SK-N-SH (cell line): Measurements from ENCODE around the gene NEUROD6. TPM values are rescaled to one million over a fixed set of nuclear protein-coding genes. Genes with fewer than 3 reads are reported as not detected.

Experiments used
- CTCF ChIA-PET: fragments of 300-600, 350-600 bp; formaldehyde crosslinking; extraction: SDS; loops from one replicate; lab custom pipeline; 2021; lab: Yijun Ruan, JAX
- POLR2A ChIA-PET: fragments of 350-600 bp; sonication (Branson Sonifier 250); formaldehyde crosslinking; extraction: SDS; loops from one replicate; lab custom pipeline; 2020; ENCODE audit warnings: antibody characterized with exemption, inconsistent platforms; lab: Yijun Ruan, JAX
- DNase-seq: peaks from one replicate; pipeline ENCODE4 v3.0.0; 2012
- H2AFZ ChIP-seq: fragments of 200-600 bp; sonication (generic); 2 replicates; pipeline ENCODE4 v1.8.1; 2016; ENCODE audit warnings: antibody characterized with exemption, mild to moderate bottlenecking, low read depth
- H3F3A ChIP-seq: fragments of 200-600 bp; sonication (generic); replicated peaks from 2 replicates; pipeline ENCODE3; 2016; ENCODE audit warnings: antibody characterized with exemption, mild to moderate bottlenecking; ENCODE audit not compliant: insufficient read depth
- H3K27ac ChIP-seq, 2 experiments: fragments of 200-500 bp in 1 of 2; fragments of 200-600 bp in 1 of 2; sonication (Bioruptor generic) in 1 of 2; sonication (generic), shearing (Covaris generic) in 1 of 2; 2 replicates each; pipeline versions ENCODE4 v1.5.1 to v1.6.1; 2014 to 2016; ENCODE audit warnings: low read depth in 2 of 2, inconsistent platforms in 1 of 2, low read length in 1 of 2, mild to moderate bottlenecking in 1 of 2, mixed read lengths in 1 of 2
- H3K27me3 ChIP-seq: fragments of 200-600 bp; sonication (generic), shearing (Covaris generic); 2 replicates; pipeline ENCODE4 v1.6.1; 2016; ENCODE audit warnings: mixed run types; ENCODE audit not compliant: insufficient read depth
- H3K36me3 ChIP-seq, 2 experiments: fragments of 200-500 bp in 1 of 2; fragments of 200-600 bp in 1 of 2; sonication (Bioruptor generic) in 1 of 2; sonication (generic) in 1 of 2; replicated peaks in 1 of 2; 2 replicates each; pipeline versions ENCODE3 to v1.5.1; 2014 to 2016; ENCODE audit warnings: low read length in 1 of 2, mild to moderate bottlenecking in 1 of 2; ENCODE audit not compliant: insufficient read depth in 2 of 2, control insufficient read depth in 1 of 2
- H3K4me1 ChIP-seq, 2 experiments: fragments of 200-500 bp in 1 of 2; fragments of 200-600 bp in 1 of 2; sonication (Bioruptor generic) in 1 of 2; sonication (generic), shearing (Covaris generic) in 1 of 2; 2 replicates each; pipeline versions ENCODE4 v1.5.1 to v1.6.1; 2014 to 2016; ENCODE audit warnings: low read depth in 1 of 2, low read length in 1 of 2, mixed run types in 1 of 2; ENCODE audit not compliant: insufficient read depth in 2 of 2, control insufficient read depth in 1 of 2
- H3K4me2 ChIP-seq: fragments of 200-600 bp; sonication (generic), shearing (Covaris generic); 2 replicates; pipeline ENCODE4 v1.6.1; 2017; ENCODE audit warnings: mixed run types
- H3K4me3 ChIP-seq, 2 experiments: fragments of 200-500 bp in 1 of 2; fragments of 200-600 bp in 1 of 2; sonication (Bioruptor generic) in 1 of 2; sonication (generic), shearing (Covaris generic) in 1 of 2; 2 replicates each; pipeline versions ENCODE4 v1.5.1 to v1.8.1; 2014 to 2016; ENCODE audit warnings: low read depth in 2 of 2, inconsistent platforms in 1 of 2, low read length in 1 of 2, mild to moderate bottlenecking in 1 of 2, mixed read lengths in 1 of 2, moderate library complexity in 1 of 2
- H3K79me2 ChIP-seq: fragments of 200-600 bp; sonication (generic); 2 replicates; pipeline ENCODE4 v1.8.1; 2017; ENCODE audit warnings: mild to moderate bottlenecking; ENCODE audit not compliant: insufficient read depth
- H3K9ac ChIP-seq: fragments of 200-600 bp; sonication (generic); 2 replicates; pipeline ENCODE4 v1.6.1; 2017; ENCODE audit warnings: mixed run types
- H3K9me2 ChIP-seq: fragments of 200-600 bp; sonication (generic); 2 replicates; pipeline ENCODE4 v1.6.1; 2017; ENCODE audit warnings: mixed run types
- H3K9me3 ChIP-seq: fragments of 200-600 bp; sonication (generic); 2 replicates; pipeline ENCODE4 v1.6.1; 2017; ENCODE audit warnings: mixed run types, mild to moderate bottlenecking, moderate library complexity
- H4K20me1 ChIP-seq: fragments of 200-600 bp; sonication (generic); 2 replicates; pipeline ENCODE4 v1.6.1; 2017; ENCODE audit warnings: mild to moderate bottlenecking, mixed run types; ENCODE audit not compliant: insufficient read depth
- EP300 ChIP-seq, 2 experiments: IDR thresholded peaks; 2 replicates each; pipeline versions ENCODE4 v1.4.0 to v1.6.1; 2012; ENCODE audit warnings: borderline replicate concordance in 1 of 2, low read depth in 1 of 2, low read length in 1 of 2
- EZH2phosphoT487 ChIP-seq: fragments of 200-600 bp; sonication (generic); IDR thresholded peaks from 2 replicates; pipeline ENCODE4 v1.6.1; 2017; ENCODE audit warnings: low read depth, mixed run types, mild to moderate bottlenecking, antibody characterized with exemption, moderate library complexity, borderline replicate concordance
- FOSL2 ChIP-seq: IDR thresholded peaks from 2 replicates; pipeline ENCODE4 v1.4.0; 2012; ENCODE audit warnings: low read depth, mild to moderate bottlenecking, moderate library complexity, borderline replicate concordance
- FOXJ3 ChIP-seq: sonication (generic); formaldehyde crosslinking; IDR thresholded peaks from 2 replicates; pipeline ENCODE4 v1.5.1; 2020; ENCODE audit warnings: mild to moderate bottlenecking, missing genetic modification reagents
- FOXM1 ChIP-seq: IDR thresholded peaks from 2 replicates; pipeline ENCODE4 v1.4.0; 2012; ENCODE audit warnings: low read depth, mild to moderate bottlenecking
- GABPA ChIP-seq: IDR thresholded peaks from 2 replicates; pipeline ENCODE4 v1.4.0; 2012; ENCODE audit warnings: low read depth, mild to moderate bottlenecking
- JUND ChIP-seq: IDR thresholded peaks from 2 replicates; pipeline ENCODE4 v1.4.0; 2012
- NFIC ChIP-seq: IDR thresholded peaks from 2 replicates; pipeline ENCODE4 v1.4.0; 2012; ENCODE audit warnings: borderline replicate concordance
- NRF1 ChIP-seq: IDR thresholded peaks from 2 replicates; pipeline ENCODE4 v1.6.1; 2012; ENCODE audit warnings: low read depth, mild to moderate bottlenecking, low read length
- POLR2AphosphoS5 ChIP-seq: IDR thresholded peaks from 2 replicates; pipeline ENCODE4 v1.6.1; 2012; ENCODE audit warnings: low read depth, low read length
- SIN3A ChIP-seq: IDR thresholded peaks from 2 replicates; pipeline ENCODE4 v1.6.1; 2012; ENCODE audit warnings: low read depth, mild to moderate bottlenecking, low read length, moderate library complexity, borderline replicate concordance
- SMC3 ChIP-seq: IDR thresholded peaks from 2 replicates; pipeline ENCODE4 v1.6.1; 2012; ENCODE audit warnings: low read depth, low read length, improper control_type of control experiment
- TAF1 ChIP-seq: IDR thresholded peaks from 2 replicates; pipeline ENCODE4 v1.6.1; 2012; ENCODE audit warnings: low read depth, mild to moderate bottlenecking, low read length, moderate library complexity, borderline replicate concordance
- YY1 ChIP-seq: IDR thresholded peaks from 2 replicates; pipeline ENCODE4 v1.4.0; 2012; ENCODE audit warnings: low read depth, mild to moderate bottlenecking
- WGBS: methylation state at CpG from one replicate; pipeline ENCODE4 v1.1.6; 2017; ENCODE audit warnings: low lambda C conversion rate; 5-methylcytosine and 5-hydroxymethylcytosine counted together
- polyA plus RNA-seq, 3 experiments: library from polyadenylated mRNA; depleted of rRNA; stranded (reverse); fragments of >200 nt; gene quantifications; 2 replicates each; pipeline ENCODE4 v1.2.3, GENCODE V29; 2012
- TF ChIP-seq, protein P1 (sequence below): IDR thresholded peaks from 2 replicates; pipeline ENCODE4 v1.4.0; 2012; ENCODE audit warnings: low read depth, borderline replicate concordance
- TF ChIP-seq, protein P2 (sequence below): IDR thresholded peaks from 2 replicates; pipeline ENCODE4 v1.4.0; 2012; ENCODE audit warnings: low read depth, borderline replicate concordance
- TF ChIP-seq, protein P3 (sequence below): fragments of 150-350 bp; IDR thresholded peaks from 2 replicates; pipeline ENCODE4 v1.6.1; 2017; ENCODE audit warnings: antibody characterized with exemption, low read length, low read depth, borderline replicate concordance
- TF ChIP-seq, protein P4 (sequence below): IDR thresholded peaks from 2 replicates; pipeline ENCODE4; 2012

NEUROD6 gene
- polyA plus RNA-seq, 1 of the 3 experiments (the other 2 are of a cell fraction): not detected

DNA sequence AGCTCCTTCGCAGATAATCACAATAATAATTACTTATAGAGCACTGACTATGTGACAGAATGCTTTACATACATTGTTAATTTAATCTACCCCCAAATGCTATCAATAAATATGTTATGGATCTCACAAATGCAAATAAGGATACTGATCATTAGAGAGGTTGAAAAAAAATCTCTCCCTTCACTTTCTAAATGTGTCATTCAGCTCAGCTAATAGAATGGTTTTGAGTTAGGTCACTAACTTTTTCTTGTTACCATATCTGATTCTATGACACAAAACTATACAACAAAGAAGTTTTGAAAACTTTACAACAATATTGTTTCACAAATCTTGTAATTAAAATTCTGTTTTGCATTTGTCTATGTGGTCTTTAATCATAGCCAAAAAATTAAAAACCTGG lies 17.4 kb downstream of the NEUROD6 start (continued):
- TF ChIP-seq, protein P1, sequence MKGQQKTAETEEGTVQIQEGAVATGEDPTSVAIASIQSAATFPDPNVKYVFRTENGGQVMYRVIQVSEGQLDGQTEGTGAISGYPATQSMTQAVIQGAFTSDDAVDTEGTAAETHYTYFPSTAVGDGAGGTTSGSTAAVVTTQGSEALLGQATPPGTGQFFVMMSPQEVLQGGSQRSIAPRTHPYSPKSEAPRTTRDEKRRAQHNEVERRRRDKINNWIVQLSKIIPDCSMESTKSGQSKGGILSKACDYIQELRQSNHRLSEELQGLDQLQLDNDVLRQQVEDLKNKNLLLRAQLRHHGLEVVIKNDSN: no peak
- TF ChIP-seq FOXM1: no peak
- TF ChIP-seq NRF1: no peak
- no peak for TF ChIP-seq FOSL2
- no peak for TF ChIP-seq EP300 (IDR thresholded peaks at IDR 0.05; ENCODE audit: borderline replicate concordance in 1 of 2, low read depth in 1 of 2, low read length in 1 of 2)
- no peak for TF ChIP-seq SMC3

DNA sequence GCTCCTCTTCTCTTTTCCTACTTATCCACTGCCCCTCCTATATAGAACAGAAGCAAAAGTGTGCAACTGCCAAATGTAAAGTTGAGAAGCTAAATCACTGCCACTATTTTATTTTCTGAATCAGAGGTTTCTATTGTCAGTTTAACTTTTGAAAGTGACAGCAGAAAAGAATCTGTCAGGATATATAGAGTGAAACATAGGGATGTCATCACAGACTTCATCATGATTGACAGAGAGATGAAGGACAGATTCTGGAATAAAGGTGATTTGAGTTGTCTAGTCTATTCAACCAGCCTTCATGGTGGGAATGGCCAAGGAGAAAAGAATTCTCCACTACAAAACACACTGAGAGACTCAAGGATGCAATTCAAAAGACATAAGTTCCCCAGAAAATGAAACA lies 19.9 kb downstream of the NEUROD6 start:
- H3K4me3 ChIP-seq: no peak overlapping the region
- H3K9ac ChIP-seq: no peak overlapping the region
- no peak overlapping the region for H3K27ac ChIP-seq
- ChIA-PET CTCF (no interaction called here), POLR2A (no interaction called here)
- no peaks in the 10 kb centered on the region for H3K9me2 ChIP-seq
- no peak for DNase-seq
- no peaks in the 10 kb centered on the region for H3K79me2 ChIP-seq
- no peaks in the 10 kb centered on the region for H3F3A ChIP-seq
- H3K4me1 ChIP-seq: no peaks in the 10 kb centered on the region
- TF ChIP-seq GABPA: no peak
- no peak for TF ChIP-seq FOXM1
- TF ChIP-seq, protein P2, sequence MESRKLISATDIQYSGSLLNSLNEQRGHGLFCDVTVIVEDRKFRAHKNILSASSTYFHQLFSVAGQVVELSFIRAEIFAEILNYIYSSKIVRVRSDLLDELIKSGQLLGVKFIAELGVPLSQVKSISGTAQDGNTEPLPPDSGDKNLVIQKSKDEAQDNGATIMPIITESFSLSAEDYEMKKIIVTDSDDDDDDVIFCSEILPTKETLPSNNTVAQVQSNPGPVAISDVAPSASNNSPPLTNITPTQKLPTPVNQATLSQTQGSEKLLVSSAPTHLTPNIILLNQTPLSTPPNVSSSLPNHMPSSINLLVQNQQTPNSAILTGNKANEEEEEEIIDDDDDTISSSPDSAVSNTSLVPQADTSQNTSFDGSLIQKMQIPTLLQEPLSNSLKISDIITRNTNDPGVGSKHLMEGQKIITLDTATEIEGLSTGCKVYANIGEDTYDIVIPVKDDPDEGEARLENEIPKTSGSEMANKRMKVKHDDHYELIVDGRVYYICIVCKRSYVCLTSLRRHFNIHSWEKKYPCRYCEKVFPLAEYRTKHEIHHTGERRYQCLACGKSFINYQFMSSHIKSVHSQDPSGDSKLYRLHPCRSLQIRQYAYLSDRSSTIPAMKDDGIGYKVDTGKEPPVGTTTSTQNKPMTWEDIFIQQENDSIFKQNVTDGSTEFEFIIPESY: no peak
- TF ChIP-seq YY1: no peak
- TF ChIP-seq, protein P3, sequence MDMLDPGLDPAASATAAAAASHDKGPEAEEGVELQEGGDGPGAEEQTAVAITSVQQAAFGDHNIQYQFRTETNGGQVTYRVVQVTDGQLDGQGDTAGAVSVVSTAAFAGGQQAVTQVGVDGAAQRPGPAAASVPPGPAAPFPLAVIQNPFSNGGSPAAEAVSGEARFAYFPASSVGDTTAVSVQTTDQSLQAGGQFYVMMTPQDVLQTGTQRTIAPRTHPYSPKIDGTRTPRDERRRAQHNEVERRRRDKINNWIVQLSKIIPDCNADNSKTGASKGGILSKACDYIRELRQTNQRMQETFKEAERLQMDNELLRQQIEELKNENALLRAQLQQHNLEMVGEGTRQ: no peak
- TF ChIP-seq, protein P4, sequence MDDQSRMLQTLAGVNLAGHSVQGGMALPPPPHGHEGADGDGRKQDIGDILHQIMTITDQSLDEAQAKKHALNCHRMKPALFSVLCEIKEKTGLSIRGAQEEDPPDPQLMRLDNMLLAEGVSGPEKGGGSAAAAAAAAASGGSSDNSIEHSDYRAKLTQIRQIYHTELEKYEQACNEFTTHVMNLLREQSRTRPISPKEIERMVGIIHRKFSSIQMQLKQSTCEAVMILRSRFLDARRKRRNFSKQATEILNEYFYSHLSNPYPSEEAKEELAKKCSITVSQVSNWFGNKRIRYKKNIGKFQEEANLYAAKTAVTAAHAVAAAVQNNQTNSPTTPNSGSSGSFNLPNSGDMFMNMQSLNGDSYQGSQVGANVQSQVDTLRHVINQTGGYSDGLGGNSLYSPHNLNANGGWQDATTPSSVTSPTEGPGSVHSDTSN: no peak
- H3K9me3 ChIP-seq: no peaks in the 10 kb centered on the region
- no peaks in the 10 kb centered on the region for H3K36me3 ChIP-seq
- no peaks in the 10 kb centered on the region for H4K20me1 ChIP-seq
- H3K27me3 ChIP-seq: no peaks in the 10 kb centered on the region
- no peak overlapping the region for H3K4me2 ChIP-seq
- no peak overlapping the region for H2AFZ ChIP-seq

DNA sequence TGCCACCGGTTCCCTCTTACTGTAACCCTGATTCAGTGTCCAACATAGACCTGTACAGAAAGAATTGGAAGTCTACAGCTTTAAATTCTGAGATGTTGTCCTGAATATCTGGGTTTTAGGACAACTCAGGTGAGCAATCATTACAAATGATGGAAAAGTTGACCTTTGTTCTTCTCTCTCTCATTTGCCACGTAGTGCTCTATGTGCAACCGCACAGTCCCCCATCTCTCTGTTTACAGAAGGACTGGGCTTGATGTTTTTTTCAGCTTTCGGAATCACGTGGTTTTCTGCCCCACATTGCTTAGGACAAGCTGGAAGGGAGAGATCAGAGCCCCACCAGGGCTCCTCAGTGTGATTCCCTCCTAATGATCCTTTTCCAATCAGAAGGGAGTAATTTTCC lies 22.2 kb downstream of the NEUROD6 start:
- Histone ChIP-seq H3K79me2 (no peaks in the 10 kb centered on the region), H3K9me3 (no peaks in the 10 kb centered on the region), H3K4me3 (no peak overlapping the region), H2AFZ (no peak overlapping the region), H4K20me1 (no peaks in the 10 kb centered on the region), H3K9ac (no peak overlapping the region), H3K27me3 (no peaks in the 10 kb centered on the region), H3K4me2 (no peak overlapping the region), H3K36me3 (no peaks in the 10 kb centered on the region), H3F3A (no peaks in the 10 kb centered on the region), H3K9me2 (no peaks in the 10 kb centered on the region), H3K4me1 (no peaks in the 10 kb centered on the region), H3K27ac (no peak overlapping the region)
- no peak for DNase-seq
- CTCF ChIA-PET: no interaction called here
- POLR2A ChIA-PET: no interaction called here
- TF ChIP-seq POLR2AphosphoS5 (no peak), EZH2phosphoT487 (no peak), SMC3 (no peak), FOXM1 (no peak), TAF1 (no peak), FOXJ3 (no peak), YY1 (no peak), NFIC (no peak), SIN3A (no peak), JUND (no peak)
- TF ChIP-seq, protein P3: no peak
- TF ChIP-seq, protein P4: no peak
- 10% methylated on average over 5 of the region's 5 CpGs for WGBS
